Common myeloid progenitor, CD34-positive (primary cell): ENCODE measurements around the gene STIM1.
A peak's percentile ranks its signal among the peaks of the same experiment; 100 is the strongest.

Source experiments
- CTCF ChIA-PET: fragments of 350-600 bp; sonication (Branson Sonifier 250); formaldehyde crosslinking; loops from one replicate; lab custom pipeline; 2021; ENCODE audit warnings: antibody characterized with exemption; lab: Charles Lee
- POLR2A ChIA-PET: fragments of 350-600 bp; sonication (Branson Sonifier 250); formaldehyde crosslinking; loops from one replicate; lab custom pipeline; 2021; ENCODE audit warnings: antibody characterized with exemption; lab: Charles Lee
- DNase-seq, 3 donors: peaks; one replicate each; pipeline versions ENCODE4 v3.0.0 to v3.0.0-alpha.2; 2013
- H3K27ac ChIP-seq, 2 experiments: 1 replicate in 1 of 2; 2 replicates in 1 of 2; pipeline ENCODE4 v1.7.0; 2013; ENCODE audit warnings: inconsistent platforms in 2 of 2, low read length in 2 of 2, mild to moderate bottlenecking in 2 of 2, low read depth in 1 of 2, moderate library complexity in 1 of 2; ENCODE audit not compliant: severe bottlenecking in 2 of 2, insufficient read depth in 1 of 2, poor library complexity in 1 of 2
- H3K27me3 ChIP-seq, 5 experiments: replicated peaks in 2 of 5; 1 replicate in 3 of 5; 2 replicates in 2 of 5; pipeline versions ENCODE4 v1.6.1 to v1.7.0; 2013; ENCODE audit warnings: low read length in 4 of 5, mild to moderate bottlenecking in 2 of 5, moderate library complexity in 2 of 5, inconsistent platforms in 1 of 5; ENCODE audit not compliant: insufficient read depth in 5 of 5, control insufficient read depth in 4 of 5
- H3K36me3 ChIP-seq, 4 experiments: 1 replicate in 2 of 4; 2 replicates in 2 of 4; pipeline versions ENCODE4 v1.6.1 to v1.7.0; 2013; ENCODE audit warnings: low read length in 3 of 4, control low read depth in 1 of 4, mild to moderate bottlenecking in 1 of 4; ENCODE audit not compliant: control insufficient read depth in 4 of 4, insufficient read depth in 4 of 4
- H3K4me1 ChIP-seq, 4 experiments: 1 replicate in 3 of 4; 2 replicates in 1 of 4; pipeline versions ENCODE4 v1.6.1 to v1.7.1; 2013; ENCODE audit warnings: low read length in 3 of 4, mild to moderate bottlenecking in 3 of 4, control low read depth in 1 of 4, inconsistent platforms in 1 of 4, moderate library complexity in 1 of 4; ENCODE audit not compliant: control insufficient read depth in 4 of 4, insufficient read depth in 4 of 4; ENCODE audit errors: control extremely low read depth in 1 of 4
- H3K4me3 ChIP-seq, 7 experiments: 1 replicate in 4 of 7; 2 replicates in 3 of 7; pipeline versions ENCODE4 v1.5.1 to v1.7.0; 2013; ENCODE audit warnings: mild to moderate bottlenecking in 7 of 7, low read length in 6 of 7, moderate library complexity in 6 of 7, inconsistent platforms in 2 of 7, low read depth in 2 of 7, control low read depth in 1 of 7; ENCODE audit not compliant: insufficient read depth in 4 of 7, control insufficient read depth in 1 of 7; ENCODE audit errors: extremely low read depth in 1 of 7
- H3K9me3 ChIP-seq, 5 experiments: 1 replicate in 4 of 5; 2 replicates in 1 of 5; pipeline versions ENCODE4 v1.6.1 to v1.7.1; 2013; ENCODE audit warnings: low read length in 4 of 5, mild to moderate bottlenecking in 2 of 5, inconsistent platforms in 1 of 5, low read depth in 1 of 5, moderate library complexity in 1 of 5; ENCODE audit not compliant: control insufficient read depth in 4 of 5, insufficient read depth in 2 of 5; ENCODE audit errors: control extremely low read depth in 1 of 5
- WGBS: methylation state at CpG from one replicate; pipeline ENCODE4 v1.1.5; 2013; ENCODE audit not compliant: insufficient coverage; 5-methylcytosine and 5-hydroxymethylcytosine counted together

STIM1 gene

GRCh38 chr11:3823303-3823702 lies 32.2 kb upstream of the STIM1 start:
- POLR2A ChIA-PET, result no interaction called here
- Histone ChIP-seq H3K27me3 (no peaks in the 10 kb centered on the region), H3K36me3 (peaks cover 11 to 51% (median 28%) of the 10 kb centered on the region in 4 experiments), H3K4me1 (peaks cover 0 to 13% (median 6%) of the 10 kb centered on the region in 4 experiments), H3K4me3 (no peak overlapping the region), H3K27ac (no peak overlapping the region), H3K9me3 (no peaks in the 10 kb centered on the region)
- no peak for DNase-seq
- CTCF ChIA-PET, result interaction anchor here (0.9 to 11.9 kb wide), 8 partner anchors 13 to 250 kb away, joined by 3 to 266 read pairs (median 6); partner anchors contain the start of genes PGAP2 and RHOG
- WGBS, result 100% methylated on average over 2 of the region's 3 CpGs

- POLR2A ChIA-PET, result no interaction called here
- DNase-seq, result no peak
- Histone ChIP-seq H3K4me1 (peaks cover 0 to 13% (median 6%) of the 10 kb centered on the region in 4 experiments), H3K27me3 (no peaks in the 10 kb centered on the region), H3K36me3 (peaks cover 11 to 55% (median 29%) of the 10 kb centered on the region in 4 experiments), H3K9me3 (no peaks in the 10 kb centered on the region), H3K4me3 (no peak overlapping the region), H3K27ac (no peak overlapping the region)
- CTCF ChIA-PET, result interaction anchor here (1.4 to 11.9 kb wide), 6 partner anchors 13 to 249 kb away, joined by 4 to 266 read pairs (median 10); partner anchors contain the start of genes PGAP2 and RHOG
- WGBS, result 98% methylated on average over 26 of the region's 30 CpGs
Measured at GRCh38 chr11:3823762-3824506, 31.5 kb upstream of the STIM1 start.

GRCh38 chr11:3824714-3825472 lies 30.6 kb upstream of the STIM1 start:
- Histone ChIP-seq H3K27me3 (no peaks in the 10 kb centered on the region), H3K4me1 (peaks cover under 1 to 13% (median 6%) of the 10 kb centered on the region in 4 experiments), H3K4me3 (no peak overlapping the region), H3K9me3 (no peaks in the 10 kb centered on the region), H3K27ac (peak overlapping the region in 1 of 2 experiments; percentile 44), H3K36me3 (peaks cover 12 to 58% (median 31%) of the 10 kb centered on the region in 4 experiments)
- POLR2A ChIA-PET, result interaction anchor here (0.7 to 1.1 kb wide), 2 partner anchors 16 to 121 kb away, joined by 3 to 12 read pairs; partner anchors contain the start of gene RHOG
- CTCF ChIA-PET, result interaction anchor here (0.7 to 11.9 kb wide), 7 partner anchors 8 to 248 kb away, joined by 3 to 266 read pairs (median 7); partner anchors contain the start of genes PGAP2 and RHOG
- DNase-seq, result peak; percentile 85 to 91 (median 89)
- WGBS, result 56% methylated on average over 10 of the region's 18 CpGs

- Histone ChIP-seq H3K27ac (peak overlapping the region in 1 of 2 experiments; percentile 44), H3K4me3 (no peak overlapping the region), H3K36me3 (peaks cover 15 to 62% (median 37%) of the 10 kb centered on the region in 4 experiments), H3K27me3 (no peaks in the 10 kb centered on the region), H3K4me1 (peaks cover 4 to 19% (median 10%) of the 10 kb centered on the region in 4 experiments), H3K9me3 (no peaks in the 10 kb centered on the region)
- no peak for DNase-seq
- CTCF ChIA-PET, result interaction anchor here (0.7 to 11.9 kb wide), 7 partner anchors 9 to 247 kb away, joined by 3 to 266 read pairs (median 7); partner anchors contain the start of genes PGAP2 and RHOG
- 94% methylated on average over 6 of the region's 8 CpGs for WGBS
- POLR2A ChIA-PET, result interaction anchor here (1.0 to 1.1 kb wide), 2 partner anchors 12 to 16 kb away, joined by 4 to 12 read pairs; partner anchors contain the start of gene RHOG
Measured at GRCh38 chr11:3825473-3826154, 29.9 kb upstream of the STIM1 start.

GRCh38 chr11:3826721-3827120 lies 28.7 kb upstream of the STIM1 start:
- Histone ChIP-seq H3K36me3 (peaks cover 15 to 73% (median 38%) of the 10 kb centered on the region in 4 experiments), H3K4me3 (no peak overlapping the region), H3K27ac (peak overlapping the region in 1 of 2 experiments; percentile 47), H3K9me3 (no peaks in the 10 kb centered on the region), H3K4me1 (peaks cover 15 to 30% (median 20%) of the 10 kb centered on the region in 4 experiments), H3K27me3 (no peaks in the 10 kb centered on the region)
- POLR2A ChIA-PET, result interaction anchor here (0.7 to 1.0 kb wide), 2 partner anchors 11 to 12 kb away, joined by 3 to 4 read pairs; no protein-coding TSS in a partner anchor
- CTCF ChIA-PET, result interaction anchor here (0.8 to 11.9 kb wide), 4 partner anchors 12 to 27 kb away, joined by 3 to 266 read pairs (median 8); partner anchors contain the start of genes PGAP2 and RHOG
- no peak for DNase-seq
- WGBS, result 100% methylated on average over 3 of the region's 3 CpGs
